B cell (primary cell): Measurements from ENCODE around the gene CDKAL1. TPM values are rescaled to one million over a fixed set of nuclear protein-coding genes. Genes with fewer than 3 reads are reported as not detected.

Experiments used
- ATAC-seq: fragments of 200-7000 bp; cut with Tn5 transposase; one replicate; pipeline ENCODE4 v1.10.0; 2021; ENCODE audit warnings: low read depth, mild to moderate bottlenecking, moderate number of reproducible peaks, moderate library complexity
- CTCF ChIA-PET: fragments of 350-600 bp; sonication (Branson Sonifier 250); formaldehyde crosslinking; loops from one replicate; lab custom pipeline; 2021; ENCODE audit warnings: antibody characterized with exemption, inconsistent platforms; lab: Charles Lee
- POLR2A ChIA-PET: fragments of 350-600 bp; sonication (Branson Sonifier 250); formaldehyde crosslinking; loops from one replicate; lab custom pipeline; 2021; ENCODE audit warnings: antibody characterized with exemption; lab: Charles Lee
- DNase-seq: peaks from one replicate; pipeline ENCODE4 v3.0.0; 2013
- H2AFZ ChIP-seq: 2 replicates; pipeline ENCODE4 v1.6.1; 2012; ENCODE audit warnings: mild to moderate bottlenecking, low read depth, low read length; ENCODE audit not compliant: insufficient read depth, poor library complexity, severe bottlenecking
- H3K27ac ChIP-seq, 2 donors: 1 replicate in 1 of 2; 2 replicates in 1 of 2; pipeline ENCODE4 v1.5.1; 2012 to 2013; ENCODE audit warnings: low read length in 2 of 2, mild to moderate bottlenecking in 2 of 2, moderate library complexity in 1 of 2
- H3K27me3 ChIP-seq, 4 experiments: fragments of 200-600 bp in 1 of 4; sonication (generic) in 1 of 4; replicated peaks in 1 of 4; 1 replicate in 2 of 4; 2 replicates in 2 of 4; pipeline versions ENCODE4 v1.6.1 to v1.7.0; 2013 to 2016; ENCODE audit warnings: low read length in 3 of 4, mild to moderate bottlenecking in 2 of 4, mixed read lengths in 1 of 4, moderate library complexity in 1 of 4; ENCODE audit not compliant: insufficient read depth in 4 of 4, control insufficient read depth in 3 of 4; ENCODE audit errors: control extremely low read depth in 1 of 4
- H3K36me3 ChIP-seq, 2 experiments: replicated peaks in 1 of 2; 1 replicate in 1 of 2; 2 replicates in 1 of 2; pipeline versions ENCODE4 v1.6.1 to v1.7.1; 2013; ENCODE audit warnings: low read length in 1 of 2; ENCODE audit not compliant: insufficient read depth in 2 of 2, control insufficient read depth in 1 of 2; ENCODE audit errors: control extremely low read depth in 1 of 2, extremely low read depth in 1 of 2
- H3K4me1 ChIP-seq, 2 donors: fragments of 200-600 bp in 1 of 2; sonication (generic) in 1 of 2; 1 replicate in 1 of 2; 2 replicates in 1 of 2; pipeline versions ENCODE4 v1.5.1 to v1.6.1; 2013 to 2017; ENCODE audit warnings: low read length in 2 of 2; ENCODE audit not compliant: control insufficient read depth in 2 of 2, insufficient read depth in 2 of 2
- H3K4me2 ChIP-seq: replicated peaks from 2 replicates; pipeline ENCODE3; 2012; ENCODE audit warnings: mild to moderate bottlenecking, low read depth, low read length; ENCODE audit not compliant: poor library complexity, severe bottlenecking
- H3K4me3 ChIP-seq, 5 experiments: fragments of 200-600 bp in 1 of 5; sonication (generic) in 1 of 5; 1 replicate in 3 of 5; 2 replicates in 2 of 5; pipeline versions ENCODE4 v1.5.1 to v1.7.0; 2011 to 2016; ENCODE audit warnings: low read length in 4 of 5, mild to moderate bottlenecking in 4 of 5, low read depth in 2 of 5, control low read depth in 1 of 5, moderate library complexity in 1 of 5; ENCODE audit not compliant: insufficient read depth in 1 of 5; ENCODE audit errors: control extremely low read depth in 1 of 5, extremely low read depth in 1 of 5
- H3K79me2 ChIP-seq: fragments of 200-600 bp; sonication (generic); one replicate; pipeline ENCODE4 v1.6.0; 2016; ENCODE audit warnings: low read length; ENCODE audit not compliant: control insufficient read depth, insufficient read depth
- H3K9ac ChIP-seq: fragments of 200-600 bp; sonication (generic); 2 replicates; pipeline ENCODE4 v1.6.1; 2017; ENCODE audit warnings: mild to moderate bottlenecking, low read length, moderate library complexity
- H3K9me3 ChIP-seq, 3 donors: one replicate each; pipeline versions ENCODE4 v1.6.1 to v1.7.1; 2013; ENCODE audit warnings: low read length in 2 of 3; ENCODE audit not compliant: control insufficient read depth in 2 of 3, insufficient read depth in 1 of 3; ENCODE audit errors: control extremely low read depth in 1 of 3
- H4K20me1 ChIP-seq: 2 replicates; pipeline ENCODE4 v1.6.0; 2012; ENCODE audit warnings: mild to moderate bottlenecking, low read length; ENCODE audit not compliant: insufficient read depth, control insufficient read depth, poor library complexity, severe bottlenecking
- H3K27ac Mint-ChIP-seq: one replicate; pipeline ENCODE4 v1.8.0; 2021; ENCODE audit warnings: mixed read lengths
- H3K27me3 Mint-ChIP-seq: one replicate; pipeline ENCODE4 v1.8.0; 2021; ENCODE audit warnings: mixed read lengths
- H3K4me1 Mint-ChIP-seq: one replicate; pipeline ENCODE4 v1.8.0; 2021; ENCODE audit warnings: mixed read lengths
- H3K4me3 Mint-ChIP-seq: one replicate; pipeline ENCODE4 v1.8.0; 2021; ENCODE audit warnings: mixed read lengths
- H3K9me3 Mint-ChIP-seq: one replicate; pipeline ENCODE4 v1.8.0; 2022; ENCODE audit warnings: mixed read lengths; ENCODE audit not compliant: insufficient read depth
- CTCF ChIP-seq: fragments of 200-600 bp; IDR thresholded peaks from one replicate; pipeline ENCODE4 v1.8.0; 2022; ENCODE audit warnings: antibody characterized with exemption, mild to moderate bottlenecking
- EZH2 ChIP-seq: IDR thresholded peaks from 2 replicates; pipeline ENCODE4 v1.6.1; 2012; ENCODE audit warnings: borderline replicate concordance, low read depth, mild to moderate bottlenecking, moderate library complexity, low read length; ENCODE audit not compliant: insufficient read depth, poor library complexity, severe bottlenecking
- WGBS: methylation state at CpG from one replicate; pipeline ENCODE4 v1.1.5; 2013; ENCODE audit warnings: missing lambda C conversion rate; ENCODE audit not compliant: insufficient coverage; 5-methylcytosine and 5-hydroxymethylcytosine counted together
- intact Hi-C: fragments of 100-400 bp; cut with micrococcal nuclease; formaldehyde crosslinking; loops from one replicate; pipeline ENCODE4 v1.10.0; 2022
- polyA plus RNA-seq: library from polyadenylated mRNA; depleted of rRNA; stranded (reverse); fragments of >200 nt; gene quantifications from 2 replicates; pipeline ENCODE4 v1.2.3, GENCODE V29; 2012
- total RNA-seq, 2 donors: library from RNA; stranded (reverse); fragments of 120-200 nt in 1 of 2; gene quantifications; 1 replicate in 1 of 2; 2 replicates in 1 of 2; pipeline versions ENCODE4 v1.2.3 to v1.2.4, GENCODE V29; 2013 to 2022

The CDKAL1 gene
- total and polyA plus RNA-seq, 2 donors (not counting 1 experiment from before 2014, with no cell fraction given) = 6.1 to 33.3 TPM

- Mint-ChIP-seq H3K27me3 (no peaks in the 10 kb centered on the region), H3K4me1 (peaks cover 3% of the 10 kb centered on the region), H3K9me3 (peaks cover 8% of the 10 kb centered on the region), H3K27ac (peak overlapping the region; percentile 15), H3K4me3 (no peak overlapping the region)
- H3K4me3 ChIP-seq = no peak overlapping the region
- no peaks in the 10 kb centered on the region for H3K79me2 ChIP-seq
- TF ChIP-seq EZH2 = no peak
- no peak for TF ChIP-seq CTCF
- DNase-seq (no peak), ATAC-seq (no peak)
- CTCF ChIA-PET = no interaction called here
- H3K27ac ChIP-seq = no peak overlapping the region
- H3K9ac ChIP-seq = no peak overlapping the region
- no peaks in the 10 kb centered on the region for H3K27me3 ChIP-seq
- no peaks in the 10 kb centered on the region for H4K20me1 ChIP-seq
- H3K4me1 ChIP-seq = no peaks in the 10 kb centered on the region
- H3K9me3 ChIP-seq = peaks cover 0 to 9% (median 0%) of the 10 kb centered on the region in 3 donors
- H3K4me2 ChIP-seq = no peak overlapping the region
- no peak overlapping the region for H2AFZ ChIP-seq
- WGBS = no CpG with 5 or more reads among the region's 1 CpG
- H3K36me3 ChIP-seq = peaks cover 0 to 2% of the 10 kb centered on the region in 2 experiments
- intact Hi-C loops = no loop called here
- POLR2A ChIA-PET = no interaction called here
Observed at GRCh38 chr6:20879526-20879925, 345.3 kb downstream of the CDKAL1 start.

GRCh38 chr6:20881365-20881764 is 347.1 kb downstream of the CDKAL1 start:
- Histone ChIP-seq H3K9ac (no peak overlapping the region), H3K4me1 (no peaks in the 10 kb centered on the region), H3K9me3 (peaks cover 0 to 18% (median 3%) of the 10 kb centered on the region in 3 donors), H2AFZ (no peak overlapping the region), H3K36me3 (peaks cover 0 to 2% of the 10 kb centered on the region in 2 experiments), H4K20me1 (no peaks in the 10 kb centered on the region), H3K79me2 (no peaks in the 10 kb centered on the region), H3K27ac (no peak overlapping the region), H3K4me2 (no peak overlapping the region), H3K4me3 (no peak overlapping the region), H3K27me3 (no peaks in the 10 kb centered on the region)
- TF ChIP-seq EZH2 (no peak), CTCF (no peak)
- no peak overlapping the region for H3K4me3 Mint-ChIP-seq
- no peak for ATAC-seq
- POLR2A ChIA-PET = no interaction called here
- peaks cover 8% of the 10 kb centered on the region for H3K9me3 Mint-ChIP-seq
- WGBS = no CpG with 5 or more reads among the region's 1 CpG
- H3K27me3 Mint-ChIP-seq = no peaks in the 10 kb centered on the region
- DNase-seq = no peak
- CTCF ChIA-PET = no interaction called here
- peaks cover 3% of the 10 kb centered on the region for H3K4me1 Mint-ChIP-seq
- intact Hi-C loops = no loop called here
- H3K27ac Mint-ChIP-seq = no peak overlapping the region
